Right lobe of liver (tissue), 4 donors: ENCODE data around the gene MPL.

Source experiments
- CTCF ChIP-seq, 4 donors: fragments of 200-600 bp in 3 of 4; fragments of 450-650 bp in 1 of 4; IDR thresholded peaks; one replicate each; pipeline versions ENCODE4 v1.5.1 to v1.8.0; 2016 to 2022; ENCODE audit warnings: antibody characterized with exemption in 4 of 4, mild to moderate bottlenecking in 2 of 4
- POLR2A ChIP-seq: fragments of 450-650 bp; IDR thresholded peaks from one replicate; pipeline ENCODE4 v1.6.1; 2017; ENCODE audit warnings: antibody characterized with exemption, mild to moderate bottlenecking
- donor health status: DM: no; HTN: no; CAD: no.
- donor health status: DM: no; HTN: no; CAD: no.
- donor health status: DM: no; HTN: yes; CAD: no.

- TF ChIP-seq CTCF (IDR thresholded peaks at IDR 0.05) (no peak), POLR2A (no peak)
Observed at GRCh38 chr1:43304771-43305300, 32.8 kb upstream of the MPL start.
